Measurements from ENCODE around the gene RAD9A. TPM values are rescaled to one million over a fixed set of nuclear protein-coding genes. Genes with fewer than 3 reads are reported as not detected.

RAD9A gene
- total and polyA plus RNA-seq, 2 experiments from 2014 or later, result 13.9 to 17.0 TPM

DNA sequence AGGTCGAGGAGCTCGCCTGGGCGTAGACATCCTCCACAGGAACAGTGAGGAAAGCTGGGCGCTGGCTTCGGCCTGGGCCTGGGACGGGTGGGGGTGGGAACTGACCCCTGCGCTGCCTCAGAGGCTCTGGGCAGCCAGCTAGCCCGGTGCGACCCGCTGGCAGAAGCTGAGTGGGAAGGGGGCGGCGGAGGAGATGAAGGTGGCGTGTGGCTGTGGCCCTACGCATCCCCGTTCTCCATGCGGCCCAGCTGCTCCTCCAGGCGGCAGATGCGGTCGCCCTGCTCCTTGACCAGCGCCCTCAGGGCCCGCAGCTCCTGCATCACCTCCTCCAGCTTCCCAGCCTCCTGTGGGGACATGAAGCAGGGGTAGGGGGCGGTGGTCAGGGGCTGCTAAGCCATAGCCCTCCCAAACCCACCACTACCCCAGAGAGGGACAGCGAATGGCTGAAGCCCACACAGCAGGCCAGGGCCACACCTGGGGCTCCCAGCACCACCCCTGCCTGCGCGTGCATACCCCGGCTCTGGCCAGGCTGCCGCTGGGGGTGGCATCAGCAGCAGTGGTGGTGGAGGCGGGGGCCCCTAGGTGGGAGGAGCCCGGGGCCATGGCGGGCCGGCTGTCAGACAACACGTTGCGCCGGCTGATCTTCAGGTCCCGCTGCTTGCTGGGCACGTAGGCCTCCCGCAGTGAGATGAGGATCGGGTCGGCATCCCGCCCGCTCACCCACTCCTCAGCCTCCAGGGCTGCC, 46.5 kb downstream of the RAD9A start:
- Histone ChIP-seq H3K79me2 (replicated peaks; ENCODE audit: insufficient read depth) (no peaks in the 10 kb centered on the region), H3K4me1 (ENCODE audit: insufficient read depth) (peaks cover 14% of the 10 kb centered on the region), H3F3A (replicated peaks; ENCODE audit: low read depth) (0 out of 2 replicates have a peak, but pooled peaks cover 16% of the 10 kb centered on the region), H2AFZ (no peak overlapping the region), H4K20me1 (replicated peaks; ENCODE audit: insufficient read depth) (no peaks in the 10 kb centered on the region), H3K27me3 (ENCODE audit: insufficient read depth) (no peaks in the 10 kb centered on the region), H3K36me3 (ENCODE audit: insufficient read depth) (0 out of 2 replicates have a peak, but pooled peaks cover 3% of the 10 kb centered on the region), H3K4me3 (no peak overlapping the region), H3K27ac (ENCODE audit: low read depth) (peak overlapping the region; percentile 80; the same call in 1 of the 2 replicates), H3K4me2 (no peak overlapping the region), H3K9me2 (ENCODE audit: insufficient read depth) (no peaks in the 10 kb centered on the region)
- Mint-ChIP-seq H3K36me3 (ENCODE audit: low read depth) (peaks cover 30% of the 10 kb centered on the region), H3K4me3 (no peak overlapping the region; the same call in 2 of the 3 replicates), H3K9me3 (no peaks in the 10 kb centered on the region), H3K27me3 (ENCODE audit: insufficient read depth, low read depth, poor library complexity) (peaks cover 11% of the 10 kb centered on the region), H3K27ac (no peak overlapping the region), H3K4me1 (peaks cover 29% of the 10 kb centered on the region)
- ATAC-seq (no peak), DNase-seq (ENCODE audit: low spot score) (no peak)
- no peak for TF ChIP-seq ZNF114 (CRISPR knock-in tag; IDR thresholded peaks at IDR 0.05)
- TF ChIP-seq ZNF331 (CRISPR knock-in tag; IDR thresholded peaks at IDR 0.05; ENCODE audit: low read depth), result no peak
- TF ChIP-seq, protein P1, sequence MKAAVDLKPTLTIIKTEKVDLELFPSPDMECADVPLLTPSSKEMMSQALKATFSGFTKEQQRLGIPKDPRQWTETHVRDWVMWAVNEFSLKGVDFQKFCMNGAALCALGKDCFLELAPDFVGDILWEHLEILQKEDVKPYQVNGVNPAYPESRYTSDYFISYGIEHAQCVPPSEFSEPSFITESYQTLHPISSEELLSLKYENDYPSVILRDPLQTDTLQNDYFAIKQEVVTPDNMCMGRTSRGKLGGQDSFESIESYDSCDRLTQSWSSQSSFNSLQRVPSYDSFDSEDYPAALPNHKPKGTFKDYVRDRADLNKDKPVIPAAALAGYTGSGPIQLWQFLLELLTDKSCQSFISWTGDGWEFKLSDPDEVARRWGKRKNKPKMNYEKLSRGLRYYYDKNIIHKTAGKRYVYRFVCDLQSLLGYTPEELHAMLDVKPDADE (IDR thresholded peaks at IDR 0.05), result no peak
- TF ChIP-seq, protein P2, sequence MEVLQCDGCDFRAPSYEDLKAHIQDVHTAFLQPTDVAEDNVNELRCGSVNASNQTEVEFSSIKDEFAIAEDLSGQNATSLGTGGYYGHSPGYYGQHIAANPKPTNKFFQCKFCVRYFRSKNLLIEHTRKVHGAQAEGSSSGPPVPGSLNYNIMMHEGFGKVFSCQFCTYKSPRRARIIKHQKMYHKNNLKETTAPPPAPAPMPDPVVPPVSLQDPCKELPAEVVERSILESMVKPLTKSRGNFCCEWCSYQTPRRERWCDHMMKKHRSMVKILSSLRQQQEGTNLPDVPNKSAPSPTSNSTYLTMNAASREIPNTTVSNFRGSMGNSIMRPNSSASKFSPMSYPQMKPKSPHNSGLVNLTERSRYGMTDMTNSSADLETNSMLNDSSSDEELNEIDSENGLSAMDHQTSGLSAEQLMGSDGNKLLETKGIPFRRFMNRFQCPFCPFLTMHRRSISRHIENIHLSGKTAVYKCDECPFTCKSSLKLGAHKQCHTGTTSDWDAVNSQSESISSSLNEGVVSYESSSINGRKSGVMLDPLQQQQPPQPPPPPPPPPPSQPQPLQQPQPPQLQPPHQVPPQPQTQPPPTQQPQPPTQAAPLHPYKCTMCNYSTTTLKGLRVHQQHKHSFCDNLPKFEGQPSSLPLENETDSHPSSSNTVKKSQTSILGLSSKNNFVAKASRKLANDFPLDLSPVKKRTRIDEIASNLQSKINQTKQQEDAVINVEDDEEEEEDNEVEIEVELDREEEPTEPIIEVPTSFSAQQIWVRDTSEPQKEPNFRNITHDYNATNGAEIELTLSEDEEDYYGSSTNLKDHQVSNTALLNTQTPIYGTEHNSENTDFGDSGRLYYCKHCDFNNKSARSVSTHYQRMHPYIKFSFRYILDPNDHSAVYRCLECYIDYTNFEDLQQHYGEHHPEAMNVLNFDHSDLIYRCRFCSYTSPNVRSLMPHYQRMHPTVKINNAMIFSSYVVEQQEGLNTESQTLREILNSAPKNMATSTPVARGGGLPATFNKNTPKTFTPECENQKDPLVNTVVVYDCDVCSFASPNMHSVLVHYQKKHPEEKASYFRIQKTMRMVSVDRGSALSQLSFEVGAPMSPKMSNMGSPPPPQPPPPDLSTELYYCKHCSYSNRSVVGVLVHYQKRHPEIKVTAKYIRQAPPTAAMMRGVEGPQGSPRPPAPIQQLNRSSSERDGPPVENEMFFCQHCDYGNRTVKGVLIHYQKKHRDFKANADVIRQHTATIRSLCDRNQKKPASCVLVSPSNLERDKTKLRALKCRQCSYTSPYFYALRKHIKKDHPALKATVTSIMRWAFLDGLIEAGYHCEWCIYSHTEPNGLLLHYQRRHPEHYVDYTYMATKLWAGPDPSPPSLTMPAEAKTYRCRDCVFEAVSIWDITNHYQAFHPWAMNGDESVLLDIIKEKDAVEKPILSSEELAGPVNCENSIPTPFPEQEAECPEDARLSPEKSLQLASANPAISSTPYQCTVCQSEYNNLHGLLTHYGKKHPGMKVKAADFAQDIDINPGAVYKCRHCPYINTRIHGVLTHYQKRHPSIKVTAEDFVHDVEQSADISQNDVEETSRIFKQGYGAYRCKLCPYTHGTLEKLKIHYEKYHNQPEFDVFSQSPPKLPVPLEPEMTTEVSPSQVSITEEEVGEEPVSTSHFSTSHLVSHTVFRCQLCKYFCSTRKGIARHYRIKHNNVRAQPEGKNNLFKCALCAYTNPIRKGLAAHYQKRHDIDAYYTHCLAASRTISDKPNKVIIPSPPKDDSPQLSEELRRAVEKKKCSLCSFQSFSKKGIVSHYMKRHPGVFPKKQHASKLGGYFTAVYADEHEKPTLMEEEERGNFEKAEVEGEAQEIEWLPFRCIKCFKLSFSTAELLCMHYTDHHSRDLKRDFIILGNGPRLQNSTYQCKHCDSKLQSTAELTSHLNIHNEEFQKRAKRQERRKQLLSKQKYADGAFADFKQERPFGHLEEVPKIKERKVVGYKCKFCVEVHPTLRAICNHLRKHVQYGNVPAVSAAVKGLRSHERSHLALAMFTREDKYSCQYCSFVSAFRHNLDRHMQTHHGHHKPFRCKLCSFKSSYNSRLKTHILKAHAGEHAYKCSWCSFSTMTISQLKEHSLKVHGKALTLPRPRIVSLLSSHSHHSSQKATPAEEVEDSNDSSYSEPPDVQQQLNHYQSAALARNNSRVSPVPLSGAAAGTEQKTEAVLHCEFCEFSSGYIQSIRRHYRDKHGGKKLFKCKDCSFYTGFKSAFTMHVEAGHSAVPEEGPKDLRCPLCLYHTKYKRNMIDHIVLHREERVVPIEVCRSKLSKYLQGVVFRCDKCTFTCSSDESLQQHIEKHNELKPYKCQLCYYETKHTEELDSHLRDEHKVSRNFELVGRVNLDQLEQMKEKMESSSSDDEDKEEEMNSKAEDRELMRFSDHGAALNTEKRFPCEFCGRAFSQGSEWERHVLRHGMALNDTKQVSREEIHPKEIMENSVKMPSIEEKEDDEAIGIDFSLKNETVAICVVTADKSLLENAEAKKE (CRISPR knock-in tag; IDR thresholded peaks at IDR 0.05), result no peak
- no peak; the same call in 1 of the 2 replicates for TF ChIP-seq POLR2AphosphoS5 (IDR thresholded peaks at IDR 0.05; ENCODE audit: low read depth)
- no peak for TF ChIP-seq EZH2phosphoT487 (IDR thresholded peaks at IDR 0.05; ENCODE audit: unreplicated experiment)

Data from GM23338 (cell line).